HG02763 (cell line): ENCODE data around the gene PLCB3.
A peak's percentile ranks its signal among the peaks of the same experiment; 100 is the strongest.

Experiments used
- ATAC-seq: cut with Tn5 transposase; IDR thresholded peaks from one replicate; pipeline ENCODE4 v1.9.1; 2021; ENCODE audit warnings: mild to moderate bottlenecking, moderate library complexity; ENCODE audit not compliant: unreplicated experiment

PLCB3 gene

GRCh38 chr11:64317961-64318765 lies 66.8 kb downstream of the PLCB3 start, which contains the start of gene PRDX5:
Gene PRDX5, plus strand, starts transcription at chr11:64318121. Its CDS starts 95 bp downstream, at chr11:64318216.
- peak; percentile 79 for ATAC-seq
